ENCODE results near the gene LIAS. TPM values are rescaled to one million over a fixed set of nuclear protein-coding genes. Genes with fewer than 3 reads are reported as not detected.

The LIAS gene
- total RNA-seq, 2 donors from 2014 or later = 11.2 to 15.3 TPM

DNA sequence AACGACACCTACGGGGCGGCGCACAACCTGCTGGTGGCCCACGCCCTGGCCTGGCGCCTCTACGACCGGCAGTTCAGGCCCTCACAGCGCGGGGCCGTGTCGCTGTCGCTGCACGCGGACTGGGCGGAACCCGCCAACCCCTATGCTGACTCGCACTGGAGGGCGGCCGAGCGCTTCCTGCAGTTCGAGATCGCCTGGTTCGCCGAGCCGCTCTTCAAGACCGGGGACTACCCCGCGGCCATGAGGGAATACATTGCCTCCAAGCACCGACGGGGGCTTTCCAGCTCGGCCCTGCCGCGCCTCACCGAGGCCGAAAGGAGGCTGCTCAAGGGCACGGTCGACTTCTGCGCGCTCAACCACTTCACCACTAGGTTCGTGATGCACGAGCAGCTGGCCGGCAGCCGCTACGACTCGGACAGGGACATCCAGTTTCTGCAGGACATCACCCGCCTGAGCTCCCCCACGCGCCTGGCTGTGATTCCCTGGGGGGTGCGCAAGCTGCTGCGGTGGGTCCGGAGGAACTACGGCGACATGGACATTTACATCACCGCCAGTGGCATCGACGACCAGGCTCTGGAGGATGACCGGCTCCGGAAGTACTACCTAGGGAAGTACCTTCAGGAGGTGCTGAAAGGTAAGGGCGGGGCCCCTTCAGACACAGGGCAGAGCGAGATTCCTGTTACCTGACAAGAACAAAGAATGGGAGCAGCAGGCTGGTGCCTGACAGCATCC, 11.8 kb upstream of the LIAS start:
- intact Hi-C loops (cut with DNase I) = no loop called here
- H3K27me3 ChIP-seq (replicated peaks; ENCODE audit: insufficient read depth) = no peaks in the 10 kb centered on the region
- peak; percentile 56 for DNase-seq (ENCODE audit: low spot score)
- 3% methylated on average over 61 of the region's 61 CpGs for WGBS
- H3K4me1 ChIP-seq (replicated peaks) = no peaks in the 10 kb centered on the region
- peak overlapping the region; percentile 14 to 35 for H3K27ac ChIP-seq
- no peaks in the 10 kb centered on the region for H3K36me3 ChIP-seq
- H3K9me3 ChIP-seq = no peaks in the 10 kb centered on the region
- peak overlapping the region; percentile 14 to 24 for H3K4me3 ChIP-seq
- no peak for TF ChIP-seq POLR2A (IDR thresholded peaks at IDR 0.05)
- no peak for TF ChIP-seq POLR2AphosphoS5 (IDR thresholded peaks at IDR 0.05)
- TF ChIP-seq, protein P1, sequence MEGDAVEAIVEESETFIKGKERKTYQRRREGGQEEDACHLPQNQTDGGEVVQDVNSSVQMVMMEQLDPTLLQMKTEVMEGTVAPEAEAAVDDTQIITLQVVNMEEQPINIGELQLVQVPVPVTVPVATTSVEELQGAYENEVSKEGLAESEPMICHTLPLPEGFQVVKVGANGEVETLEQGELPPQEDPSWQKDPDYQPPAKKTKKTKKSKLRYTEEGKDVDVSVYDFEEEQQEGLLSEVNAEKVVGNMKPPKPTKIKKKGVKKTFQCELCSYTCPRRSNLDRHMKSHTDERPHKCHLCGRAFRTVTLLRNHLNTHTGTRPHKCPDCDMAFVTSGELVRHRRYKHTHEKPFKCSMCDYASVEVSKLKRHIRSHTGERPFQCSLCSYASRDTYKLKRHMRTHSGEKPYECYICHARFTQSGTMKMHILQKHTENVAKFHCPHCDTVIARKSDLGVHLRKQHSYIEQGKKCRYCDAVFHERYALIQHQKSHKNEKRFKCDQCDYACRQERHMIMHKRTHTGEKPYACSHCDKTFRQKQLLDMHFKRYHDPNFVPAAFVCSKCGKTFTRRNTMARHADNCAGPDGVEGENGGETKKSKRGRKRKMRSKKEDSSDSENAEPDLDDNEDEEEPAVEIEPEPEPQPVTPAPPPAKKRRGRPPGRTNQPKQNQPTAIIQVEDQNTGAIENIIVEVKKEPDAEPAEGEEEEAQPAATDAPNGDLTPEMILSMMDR (IDR thresholded peaks at IDR 0.05) = peak in 3 of 4 experiments; percentile 16 to 43 (median 23)

- H3K27ac ChIP-seq = no peak overlapping the region
- 72% methylated on average over 2 of the region's 2 CpGs for WGBS
- no peak for DNase-seq (ENCODE audit: low spot score)
- no peaks in the 10 kb centered on the region for H3K9me3 ChIP-seq
- TF ChIP-seq POLR2AphosphoS5 (IDR thresholded peaks at IDR 0.05) (no peak), POLR2A (IDR thresholded peaks at IDR 0.05) (no peak)
- TF ChIP-seq, protein P1 (IDR thresholded peaks at IDR 0.05) = no peak
- H3K27me3 ChIP-seq (replicated peaks; ENCODE audit: insufficient read depth) = no peaks in the 10 kb centered on the region
- no peaks in the 10 kb centered on the region for H3K4me1 ChIP-seq (replicated peaks)
- intact Hi-C loops (cut with DNase I) = loop anchor here (10.0 kb wide), 1 partner anchor 86 kb away; the partner anchor contains the start of gene RFC1
- H3K36me3 ChIP-seq = peaks cover 4 to 5% of the 10 kb centered on the region in 2 donors
- H3K4me3 ChIP-seq = no peak overlapping the region
Measured at GRCh38 chr4:39450618-39451017, 8.2 kb upstream of the LIAS start.

GRCh38 chr4:39451423-39452023, 7.3 kb upstream of the LIAS start:
- H3K4me3 ChIP-seq = no peak overlapping the region
- TF ChIP-seq, protein P1 (IDR thresholded peaks at IDR 0.05) = no peak
- TF ChIP-seq POLR2A (IDR thresholded peaks at IDR 0.05) = no peak
- no peak for TF ChIP-seq POLR2AphosphoS5 (IDR thresholded peaks at IDR 0.05)
- intact Hi-C loops (cut with DNase I) = loop anchor here (10.0 kb wide), 1 partner anchor 87 kb away; the partner anchor contains the start of gene RFC1
- no peaks in the 10 kb centered on the region for H3K9me3 ChIP-seq
- peaks cover 5 to 10% of the 10 kb centered on the region in 2 donors for H3K36me3 ChIP-seq
- no peak for DNase-seq (ENCODE audit: low spot score)
- H3K27ac ChIP-seq = no peak overlapping the region
- 82% methylated on average over 6 of the region's 6 CpGs for WGBS
- H3K4me1 ChIP-seq (replicated peaks) = no peaks in the 10 kb centered on the region
- no peaks in the 10 kb centered on the region for H3K27me3 ChIP-seq (replicated peaks; ENCODE audit: insufficient read depth)

- TF ChIP-seq POLR2AphosphoS5 (IDR thresholded peaks at IDR 0.05) (no peak), POLR2A (IDR thresholded peaks at IDR 0.05) (no peak)
- TF ChIP-seq, protein P1 (IDR thresholded peaks at IDR 0.05) = no peak
- Histone ChIP-seq H3K9me3 (no peaks in the 10 kb centered on the region), H3K36me3 (peaks cover 5 to 10% of the 10 kb centered on the region in 2 donors), H3K4me3 (no peak overlapping the region), H3K27me3 (replicated peaks; ENCODE audit: insufficient read depth) (no peaks in the 10 kb centered on the region), H3K4me1 (replicated peaks) (peaks cover 2% of the 10 kb centered on the region), H3K27ac (no peak overlapping the region)
- WGBS = 85% methylated on average over 6 of the region's 6 CpGs
- intact Hi-C loops (cut with DNase I) = loop anchor here (10.0 kb wide), 1 partner anchor 88 kb away; the partner anchor contains the start of gene RFC1
- no peak for DNase-seq (ENCODE audit: low spot score)
Measured at GRCh38 chr4:39452153-39452859, 6.5 kb upstream of the LIAS start.
